ENCODE measurements around the gene SUPT6H. TPM values are rescaled to one million over a fixed set of nuclear protein-coding genes. Genes with fewer than 3 reads are reported as not detected.

SUPT6H gene
- total and polyA plus RNA-seq, 2 of the 8 experiments (the other 6 are each of a cell fraction or from before 2014, with no cell fraction given) = 32.0 to 59.9 TPM

DNA sequence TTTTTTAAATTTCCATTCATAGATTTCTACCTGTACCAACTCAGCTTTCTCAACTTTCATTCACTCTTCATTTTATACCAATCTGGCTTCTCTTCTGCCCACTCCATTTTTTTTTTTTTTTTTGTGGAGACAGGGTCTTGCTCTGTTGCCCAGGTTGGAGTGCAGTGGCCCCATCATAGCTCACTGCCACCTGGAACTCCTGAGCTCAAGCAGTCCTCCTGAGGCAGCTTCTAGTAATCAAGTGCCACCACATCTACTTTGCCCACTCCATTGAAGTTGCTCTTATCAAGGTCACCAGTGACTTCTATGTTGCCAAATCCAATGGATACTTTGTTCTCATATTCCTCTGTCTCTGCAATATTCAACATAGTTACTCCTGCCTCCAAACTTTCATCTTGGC, 1.7 kb downstream of the SUPT6H start:
- H2BK12ac ChIP-seq (ENCODE audit: low read depth, low read length) = no peak overlapping the region
- no peak overlapping the region for H3K4me3 ChIP-seq (ENCODE audit: extremely low read depth in 1 of 4, insufficient read depth in 2 of 4, low read depth in 3 of 4, low read length in 4 of 4)
- no peak for TF ChIP-seq CHD2 (IDR thresholded peaks at IDR 0.05; ENCODE audit: low read length)
- TF ChIP-seq NANOG (IDR thresholded peaks at IDR 0.05; ENCODE audit: insufficient read depth, low read depth, low read length, poor library complexity, severe bottlenecking) = no peak
- TF ChIP-seq, protein P1, sequence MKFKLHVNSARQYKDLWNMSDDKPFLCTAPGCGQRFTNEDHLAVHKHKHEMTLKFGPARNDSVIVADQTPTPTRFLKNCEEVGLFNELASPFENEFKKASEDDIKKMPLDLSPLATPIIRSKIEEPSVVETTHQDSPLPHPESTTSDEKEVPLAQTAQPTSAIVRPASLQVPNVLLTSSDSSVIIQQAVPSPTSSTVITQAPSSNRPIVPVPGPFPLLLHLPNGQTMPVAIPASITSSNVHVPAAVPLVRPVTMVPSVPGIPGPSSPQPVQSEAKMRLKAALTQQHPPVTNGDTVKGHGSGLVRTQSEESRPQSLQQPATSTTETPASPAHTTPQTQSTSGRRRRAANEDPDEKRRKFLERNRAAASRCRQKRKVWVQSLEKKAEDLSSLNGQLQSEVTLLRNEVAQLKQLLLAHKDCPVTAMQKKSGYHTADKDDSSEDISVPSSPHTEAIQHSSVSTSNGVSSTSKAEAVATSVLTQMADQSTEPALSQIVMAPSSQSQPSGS (IDR thresholded peaks at IDR 0.05; ENCODE audit: low read length) = no peak
- TF ChIP-seq RXRA (IDR thresholded peaks at IDR 0.05; ENCODE audit: insufficient read depth, low read depth, low read length) = no peak
- TF ChIP-seq KDM4A (IDR thresholded peaks at IDR 0.05; ENCODE audit: low read depth, low read length, severe bottlenecking) = no peak
- TF ChIP-seq CTBP2 (IDR thresholded peaks at IDR 0.05; ENCODE audit: borderline replicate concordance, insufficient read depth, insufficient read length, low read length) = no peak

More for the DNA sequence above, 1.7 kb downstream of the SUPT6H start:
- no peak overlapping the region for H3K23ac ChIP-seq (ENCODE audit: insufficient read length)
- DNase-seq (ENCODE audit: low read depth in 1 of 2, low spot score in 2 of 2) (no peak), FAIRE-seq (no peak)
- H3K23me2 ChIP-seq (ENCODE audit: low read depth, low read length) = peaks cover 3% of the 10 kb centered on the region; the same call in 1 of the 2 replicates
- H3K14ac ChIP-seq (ENCODE audit: insufficient read length) = no peak overlapping the region
- no peak overlapping the region for H3K56ac ChIP-seq (replicated peaks; ENCODE audit: insufficient read length, low read depth, low read length)
- peaks cover 2 to 14% of the 10 kb centered on the region in 2 experiments for H4K20me1 ChIP-seq (replicated peaks in 1 of 2; ENCODE audit: control insufficient read depth in 1 of 2, insufficient read depth in 2 of 2, low read length in 2 of 2)
- peaks cover 0 to 26% (median 12%) of the 10 kb centered on the region in 4 experiments; a peak in 6 of 8 replicates for H3K36me3 ChIP-seq (ENCODE audit: control insufficient read depth in 2 of 4, insufficient read depth in 4 of 4, low read length in 3 of 4)
- no peak overlapping the region for H3K9ac ChIP-seq (replicated peaks in 1 of 4; ENCODE audit: extremely low read depth in 1 of 4, low read depth in 3 of 4, low read length in 3 of 4)
- no peaks in the 10 kb centered on the region for H3K27me3 ChIP-seq (replicated peaks in 1 of 4; ENCODE audit: control insufficient read depth in 3 of 4, extremely low read depth in 1 of 4, insufficient read depth in 3 of 4, low read length in 3 of 4)
- peaks cover 28 to 78% of the 10 kb centered on the region in 2 experiments for H3K79me2 ChIP-seq (ENCODE audit: control insufficient read depth in 1 of 2, insufficient read depth in 2 of 2, low read length in 2 of 2)
- peaks cover 0 to 14% of the 10 kb centered on the region in 2 experiments; a peak in 3 of 4 replicates for H3K9me3 ChIP-seq (ENCODE audit: insufficient read depth in 2 of 2, low read depth in 1 of 2, low read length in 1 of 2)
- H2AFZ ChIP-seq (ENCODE audit: low read length) = no peak overlapping the region
- H4K5ac ChIP-seq (ENCODE audit: insufficient read length, low read depth, low read length) = no peak overlapping the region
- peak overlapping the region; percentile 74 to 81; a peak in 2 of 4 replicates for H3K4me2 ChIP-seq (ENCODE audit: insufficient read depth in 1 of 2, low read depth in 2 of 2, low read length in 2 of 2)
- H2AK5ac ChIP-seq (ENCODE audit: low read depth, low read length) = no peak overlapping the region
- ChIA-PET CTCF (ENCODE audit: partially characterized antibody) (interaction anchor here (1.0 to 4.0 kb wide), 4 partner anchors 12 to 20 kb away, joined by 3 to 38 read pairs (median 5); partner anchors contain the start of gene BLTP2), POLR2A (ENCODE audit: partially characterized antibody) (interaction anchor here (0.6 to 3.9 kb wide), 3 partner anchors 19 to 42 kb away, joined by 3 to 55 read pairs (median 3); partner anchors contain the start of gene BLTP2)
- H2BK20ac ChIP-seq (ENCODE audit: low read length) = no peak overlapping the region
- no peak overlapping the region for H4K8ac ChIP-seq (ENCODE audit: extremely low read depth, insufficient read depth, low read length)
- H3K4ac ChIP-seq (replicated peaks; ENCODE audit: insufficient read length, low read depth, low read length) = no peak overlapping the region
- peaks cover 7% of the 10 kb centered on the region for H3K79me1 ChIP-seq (ENCODE audit: low read depth, low read length)
- H2BK120ac ChIP-seq (replicated peaks; ENCODE audit: low read depth, low read length) = no peak overlapping the region
- H3K27ac ChIP-seq (ENCODE audit: low read depth, low read length) = no peak overlapping the region
- no peak overlapping the region for H2BK15ac ChIP-seq (ENCODE audit: low read length)
- H4K91ac ChIP-seq (replicated peaks; ENCODE audit: insufficient read length, low read length) = no peak overlapping the region
- H3K18ac ChIP-seq (ENCODE audit: extremely low read depth, low read length) = no peak overlapping the region
- peaks cover 0 to 2% (median 0%) of the 10 kb centered on the region in 4 experiments; a peak in 3 of 7 replicates for H3K4me1 ChIP-seq (replicated peaks in 1 of 4; ENCODE audit: control insufficient read depth in 3 of 4, insufficient read depth in 4 of 4, low read length in 3 of 4)
- no peak overlapping the region for H2BK5ac ChIP-seq (ENCODE audit: low read depth, low read length)

All from H1 (cell line).